ENCODE measurements around the gene HOGA1.

DNA sequence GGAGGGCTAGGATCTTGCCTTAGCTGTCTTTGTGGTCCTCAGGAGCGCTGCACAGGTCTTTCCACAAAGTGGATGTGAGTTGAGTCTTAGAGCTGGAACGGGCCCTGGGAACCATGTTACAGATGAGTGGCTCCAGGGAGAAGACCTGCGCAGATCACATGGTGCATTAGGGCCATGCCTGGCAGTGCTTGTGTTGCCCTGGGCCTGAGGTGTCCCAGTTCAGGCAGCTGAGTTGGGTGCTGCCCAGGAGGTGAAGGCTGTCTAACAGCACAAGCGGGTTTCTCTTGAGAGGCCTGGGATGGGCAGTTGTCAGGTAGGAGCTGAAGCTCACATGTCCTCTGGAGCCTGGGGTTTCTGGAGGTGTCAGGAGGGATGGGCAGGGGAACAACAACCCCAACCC, 45.4 kb upstream of the HOGA1 start:
- no peak for TF ChIP-seq POLR2AphosphoS5 (IDR thresholded peaks at IDR 0.05; ENCODE audit: low read depth, low read length)
- TF ChIP-seq SIN3A (IDR thresholded peaks at IDR 0.05; ENCODE audit: borderline replicate concordance, insufficient read depth, low read length): no peak

Data from PFSK-1 (cell line).